NCI-H774 (cell line): ENCODE measurements around the gene IGSF21.
A peak's percentile ranks its signal among the peaks of the same experiment; 100 is the strongest.
"Not testable (repeated sequence)": the region's sequence is repeated elsewhere in the genome, so short reads cannot be mapped to it uniquely, and the experiment has no call there.

ENCODE experiments used
- DNase-seq: peaks from one replicate; lab custom pipeline; 2025; lab: John Stamatoyannopoulos, UW

The IGSF21 gene

DNA sequence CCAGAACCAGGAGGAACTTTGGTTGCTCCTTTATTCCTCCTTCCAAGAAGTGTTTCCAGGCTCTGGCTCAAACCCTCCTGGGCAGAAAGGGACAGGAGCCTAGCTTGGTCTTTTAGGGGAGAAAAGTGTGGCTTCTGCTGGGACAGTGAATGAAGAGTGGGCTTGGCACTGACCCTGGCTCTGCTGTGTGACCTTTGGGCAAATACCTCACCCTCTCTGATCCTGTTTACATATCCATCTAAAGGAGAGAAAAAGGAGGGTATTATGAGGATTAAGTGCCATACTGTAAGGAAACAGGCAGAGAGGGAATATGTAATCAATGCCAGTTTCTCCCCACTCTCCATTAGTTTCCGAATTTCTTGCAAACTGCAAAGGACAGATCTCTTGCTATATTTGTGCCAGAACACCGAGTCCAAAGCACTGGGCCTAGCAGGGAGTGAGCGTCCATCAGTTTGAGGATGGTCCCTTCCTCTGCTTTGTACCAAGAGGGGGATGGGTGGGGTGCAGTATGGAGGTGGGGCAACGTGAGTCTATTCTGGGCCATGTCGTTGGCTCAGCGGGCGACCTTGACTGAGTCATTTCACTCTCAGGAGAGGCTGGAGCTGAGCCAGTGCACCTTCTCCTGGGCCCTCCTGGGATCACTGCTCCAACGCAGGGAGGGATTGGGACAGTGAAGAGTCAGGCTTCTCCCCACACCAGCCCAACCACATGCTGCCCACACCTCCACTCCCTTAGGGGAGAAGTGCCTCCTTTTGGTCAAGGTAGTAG lies 38.4 kb downstream of the IGSF21 start:
- no peak for DNase-seq

DNA sequence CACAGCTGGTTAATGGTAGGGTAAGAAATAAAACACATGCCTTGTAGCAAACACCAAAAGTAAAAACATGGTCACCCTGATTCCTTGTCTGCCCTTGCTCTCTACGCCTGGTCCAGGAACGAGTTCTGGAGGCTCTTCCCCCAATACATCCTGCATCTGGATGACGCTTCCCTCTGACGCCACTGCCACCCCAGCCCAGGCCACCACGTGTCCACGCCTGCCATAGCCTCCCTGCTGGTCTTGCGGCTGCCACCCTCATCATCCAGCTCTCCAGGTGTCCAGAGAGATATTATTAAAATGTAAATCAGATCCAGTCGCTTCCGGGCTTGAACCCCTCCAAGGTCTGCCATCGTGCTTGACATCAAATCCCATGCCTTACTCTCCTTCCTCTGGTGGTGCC lies 39.3 kb downstream of the IGSF21 start:
- DNase-seq: no peak

DNA sequence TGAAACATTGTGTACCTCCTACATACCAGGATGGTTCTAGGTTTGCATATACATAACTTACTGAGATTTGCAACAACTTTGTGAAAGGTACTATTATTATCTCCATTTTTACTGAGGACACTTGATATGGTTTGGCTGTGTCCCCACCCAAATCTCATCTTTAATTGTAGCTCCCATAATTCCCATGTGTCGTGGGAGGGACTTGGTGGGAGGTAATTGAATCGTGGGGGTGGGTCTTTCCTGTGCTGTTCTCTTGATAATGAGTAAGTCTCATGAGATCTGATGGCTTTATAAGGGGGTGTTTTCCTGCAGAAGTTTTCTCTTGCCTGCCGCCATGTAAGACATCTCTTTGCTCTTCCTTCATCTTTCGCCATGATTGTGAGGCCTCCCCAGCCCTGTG lies 40.1 kb downstream of the IGSF21 start:
- DNase-seq: no peak

DNA sequence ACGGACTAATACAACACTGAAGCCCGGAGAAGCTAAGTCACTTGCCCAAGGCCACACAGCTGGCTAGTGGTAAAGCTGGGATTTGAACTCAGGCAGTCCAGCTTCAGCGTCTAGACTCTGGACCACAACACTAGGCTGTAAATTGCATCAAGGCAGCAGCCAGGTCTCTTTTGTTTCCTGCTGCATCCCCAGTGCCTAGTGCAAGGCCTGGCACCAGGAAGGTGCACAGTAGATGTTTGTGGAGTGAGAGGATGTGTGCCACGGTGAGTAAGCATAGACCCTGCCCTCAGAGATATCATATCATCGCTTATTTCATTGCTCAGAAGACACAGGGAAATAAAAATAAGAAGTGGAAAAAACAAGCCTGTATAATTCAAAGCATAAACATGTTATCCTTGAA lies 40.9 kb downstream of the IGSF21 start:
- DNase-seq: no peak

DNA sequence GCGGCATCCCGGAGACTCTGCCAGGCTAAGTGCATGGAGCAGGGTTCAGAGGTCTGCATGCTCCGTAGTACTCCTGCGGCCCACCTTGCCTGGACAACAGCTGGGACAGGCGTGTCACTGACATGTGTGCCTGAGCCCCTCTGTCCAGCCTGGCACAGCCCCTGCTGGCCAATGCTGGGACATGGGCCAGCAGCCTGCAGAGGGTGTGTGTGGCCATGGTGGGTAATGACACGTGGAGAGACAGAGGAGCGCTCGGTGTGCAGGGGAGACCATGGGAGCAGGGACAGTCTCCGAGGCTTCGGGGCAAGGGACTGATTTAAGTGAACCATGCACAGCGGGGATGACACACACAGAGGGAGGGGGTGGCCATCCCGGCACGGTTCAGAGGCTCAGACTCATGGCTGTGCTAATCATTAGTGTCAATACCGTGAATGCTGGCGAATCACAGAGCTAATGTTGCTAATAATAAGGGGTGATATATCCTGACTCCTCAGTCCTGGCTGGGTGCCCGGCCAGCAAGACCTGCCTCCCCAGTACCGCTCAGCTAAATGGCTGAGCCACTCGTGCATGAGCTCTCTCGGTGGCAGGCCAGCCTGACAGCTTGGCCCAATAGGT lies 41.5 kb downstream of the IGSF21 start:
- no peak for DNase-seq

DNA sequence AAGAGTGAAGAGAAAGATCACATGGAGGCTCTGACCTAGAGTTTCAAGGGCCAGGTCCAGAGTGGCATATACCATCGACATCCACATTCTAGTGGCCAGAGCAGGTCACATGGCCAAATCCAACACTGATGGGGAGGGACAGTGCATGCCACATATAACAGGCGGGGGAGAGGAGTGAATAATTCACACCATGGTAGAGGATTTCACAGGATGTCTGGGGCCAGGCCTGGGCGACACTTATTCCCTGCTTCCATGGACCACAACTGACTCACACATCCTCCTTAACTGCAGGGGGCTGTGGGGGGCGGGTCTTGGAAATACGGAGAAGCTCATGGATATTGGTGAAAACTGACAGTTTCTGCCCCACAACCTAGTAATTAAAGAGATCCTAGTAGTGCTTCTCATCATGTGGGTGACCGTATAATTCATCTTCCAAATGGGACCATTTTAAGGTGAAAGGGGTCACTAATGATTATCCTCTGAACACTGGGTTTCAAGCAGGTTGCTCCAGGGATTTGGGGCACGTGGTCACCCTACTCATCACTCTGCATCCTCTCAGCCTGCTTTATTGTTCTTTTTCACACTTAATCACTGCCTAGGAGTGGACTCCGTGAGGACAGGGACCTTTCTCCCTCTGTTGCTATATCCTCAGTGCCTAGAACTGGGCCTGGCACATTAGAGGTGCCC lies 44.0 kb downstream of the IGSF21 start:
- DNase-seq: no peak

DNA sequence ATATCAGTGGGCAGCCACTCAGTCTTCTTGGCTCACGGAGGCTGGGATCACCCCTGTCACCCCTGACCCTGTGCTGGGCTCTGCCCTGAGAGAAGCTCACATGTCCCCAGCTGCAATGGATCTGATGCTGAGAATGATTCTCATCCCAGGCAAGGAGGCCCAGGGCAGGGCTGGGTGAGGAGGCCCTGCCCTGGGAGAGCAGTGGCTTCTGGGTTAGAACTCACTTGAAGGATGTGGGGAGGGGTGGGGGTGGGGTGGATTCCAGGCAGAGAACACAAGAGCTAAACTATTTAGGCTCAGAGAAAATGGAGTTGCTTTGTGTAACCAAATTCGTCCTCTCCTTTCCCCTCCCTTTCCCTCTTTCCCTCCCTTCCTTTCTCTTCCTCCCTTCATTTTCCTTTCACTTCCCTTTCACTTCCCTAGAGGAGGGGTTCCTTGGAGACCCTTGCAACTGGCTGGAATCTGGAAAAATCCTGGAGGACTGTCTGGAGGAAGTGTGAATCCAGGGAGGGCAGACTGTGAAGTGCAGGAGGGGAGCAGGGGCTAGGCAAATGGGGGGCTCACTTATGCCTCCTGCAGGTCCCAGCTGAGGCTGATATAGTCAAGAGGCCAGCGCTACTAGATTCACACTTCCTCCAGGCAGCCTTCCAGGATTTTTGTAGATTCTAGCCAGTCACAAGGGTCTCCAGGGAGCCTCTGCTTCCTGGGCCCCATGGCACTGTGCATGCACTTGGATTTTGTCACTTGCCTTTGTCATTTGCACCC lies 47.0 kb downstream of the IGSF21 start:
- no peak for DNase-seq

DNA sequence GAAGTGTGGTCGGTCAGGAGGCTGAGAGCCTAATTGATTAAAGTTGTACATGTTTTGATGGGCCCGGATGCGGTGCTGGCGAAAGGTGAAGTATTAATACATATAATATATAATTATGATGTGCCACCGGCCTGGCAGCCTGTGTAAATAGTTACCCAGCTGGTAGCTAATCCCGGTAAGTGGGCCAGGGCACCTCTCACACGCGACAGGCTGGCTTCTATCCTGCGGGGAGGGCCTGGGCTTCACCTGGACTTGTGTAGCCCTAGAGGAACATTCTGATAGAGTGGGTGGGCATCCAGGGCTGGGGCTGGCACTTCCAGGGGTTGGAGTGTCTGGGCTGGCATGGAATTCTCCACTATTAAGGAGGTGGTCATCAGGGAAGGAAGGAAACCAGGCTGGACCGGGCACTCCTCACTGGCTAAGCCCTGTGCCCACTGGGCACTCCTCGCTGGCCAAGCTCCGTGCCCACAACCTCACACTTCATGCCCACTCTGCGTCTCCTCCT lies 48.3 kb downstream of the IGSF21 start:
- peak; percentile 4 for DNase-seq

DNA sequence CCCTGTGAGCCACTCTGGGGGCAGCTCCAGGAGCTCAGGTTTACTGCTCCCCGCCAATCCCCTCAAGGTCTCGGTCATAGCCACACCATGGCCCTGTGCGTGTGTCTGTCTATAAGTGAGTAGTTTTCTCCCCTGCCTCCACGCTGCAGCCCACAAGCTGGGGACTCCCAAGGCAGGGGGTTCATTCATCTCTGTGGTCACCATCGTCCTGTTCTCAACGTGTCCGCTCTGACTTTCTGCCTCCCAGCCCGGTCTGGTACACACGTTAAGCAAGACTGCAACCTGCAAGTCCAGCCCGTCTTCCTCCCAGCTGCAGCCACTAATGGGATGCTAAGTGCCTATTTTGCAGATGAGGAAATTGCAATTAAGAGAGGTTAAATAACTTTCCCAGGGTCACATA lies 49.8 kb downstream of the IGSF21 start:
- no peak for DNase-seq

DNA sequence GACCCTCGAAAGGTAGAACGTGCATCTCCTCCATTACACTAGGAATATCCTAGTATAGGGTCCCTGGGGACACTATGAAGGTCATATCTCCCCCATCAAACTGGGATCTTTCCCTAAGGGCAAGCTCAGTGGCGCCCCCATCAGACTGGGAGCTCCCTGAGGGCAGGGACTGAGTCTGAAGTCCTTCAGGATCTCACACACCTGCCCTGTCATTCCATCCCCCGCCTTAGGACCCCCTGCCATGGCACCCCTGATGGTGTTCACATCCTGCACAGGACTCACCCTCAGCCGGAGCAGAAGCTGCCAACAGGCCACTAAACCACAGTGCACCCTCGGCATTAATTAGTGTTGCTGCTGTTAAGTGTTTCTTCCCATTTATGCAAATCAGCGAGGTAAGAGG lies 50.4 kb downstream of the IGSF21 start:
- no peak for DNase-seq

DNA sequence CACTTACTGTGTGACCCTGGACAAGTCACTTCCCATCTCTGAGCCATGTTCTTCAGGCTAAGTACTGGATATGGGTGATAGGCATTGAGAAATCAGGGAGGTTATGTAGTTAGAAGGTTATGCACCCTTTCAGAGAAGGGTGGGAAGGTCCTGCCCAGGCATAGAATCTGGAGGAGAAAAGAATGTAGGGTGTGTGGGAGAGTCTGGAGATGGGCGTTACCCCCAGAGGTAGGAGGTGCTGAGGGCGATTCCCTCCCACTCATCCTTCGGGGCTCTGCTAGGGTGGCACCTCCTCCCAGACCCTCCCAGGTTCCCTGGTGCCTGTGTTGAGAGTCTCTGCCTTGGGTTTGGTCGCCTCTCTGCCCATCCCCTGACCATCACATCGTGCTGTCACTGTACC lies 51.1 kb downstream of the IGSF21 start:
- DNase-seq: no peak

DNA sequence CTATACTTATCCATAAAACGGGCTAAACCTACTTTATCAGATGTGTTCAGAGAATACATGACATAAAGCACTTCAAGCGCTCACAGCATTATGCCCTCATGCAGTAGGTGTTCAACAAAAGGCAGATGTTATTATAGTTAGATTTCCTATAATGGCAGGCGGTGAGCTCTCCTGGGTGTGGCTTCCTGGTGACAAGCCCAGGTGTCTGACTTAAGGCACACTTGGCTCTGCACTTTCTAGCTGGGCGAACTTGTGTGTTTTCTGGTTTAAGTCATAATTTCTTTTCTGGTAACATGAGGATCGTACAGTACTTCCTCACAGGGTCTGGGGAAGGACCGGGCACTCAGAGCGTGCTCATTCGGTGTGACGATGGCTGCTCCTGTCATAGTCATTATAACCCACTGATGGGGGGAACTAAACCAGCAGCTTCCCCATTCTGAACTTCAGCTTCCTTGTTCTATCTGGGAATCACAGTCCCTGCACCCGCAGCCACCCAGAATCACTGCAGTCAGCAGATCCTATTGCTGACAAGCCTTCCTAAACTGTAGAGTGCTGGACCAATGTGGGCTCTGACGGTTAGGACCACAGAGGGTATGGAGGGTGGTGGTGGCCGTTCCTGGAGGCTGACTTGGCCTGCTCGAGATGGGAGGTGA lies 52.8 kb downstream of the IGSF21 start:
- DNase-seq: no peak

DNA sequence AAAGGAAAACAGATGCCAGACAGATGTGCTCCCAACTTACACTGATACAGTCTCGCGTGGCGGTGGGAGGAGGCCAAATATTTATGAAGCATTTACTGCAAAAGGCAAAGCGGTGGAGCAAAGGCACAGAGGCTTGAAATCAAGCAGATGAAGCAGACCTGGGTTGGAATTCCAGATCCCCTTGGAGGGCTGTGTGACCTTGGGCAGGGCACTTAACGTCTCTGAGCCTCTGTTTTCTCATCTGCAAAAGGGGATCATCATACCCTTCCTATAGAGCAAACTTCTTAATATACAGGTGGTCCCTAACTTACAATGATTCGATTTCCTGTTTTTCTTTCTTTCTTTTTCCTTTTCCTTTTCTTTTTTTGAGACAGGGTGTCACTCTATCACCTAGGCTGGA lies 54.1 kb downstream of the IGSF21 start:
- no peak for DNase-seq

DNA sequence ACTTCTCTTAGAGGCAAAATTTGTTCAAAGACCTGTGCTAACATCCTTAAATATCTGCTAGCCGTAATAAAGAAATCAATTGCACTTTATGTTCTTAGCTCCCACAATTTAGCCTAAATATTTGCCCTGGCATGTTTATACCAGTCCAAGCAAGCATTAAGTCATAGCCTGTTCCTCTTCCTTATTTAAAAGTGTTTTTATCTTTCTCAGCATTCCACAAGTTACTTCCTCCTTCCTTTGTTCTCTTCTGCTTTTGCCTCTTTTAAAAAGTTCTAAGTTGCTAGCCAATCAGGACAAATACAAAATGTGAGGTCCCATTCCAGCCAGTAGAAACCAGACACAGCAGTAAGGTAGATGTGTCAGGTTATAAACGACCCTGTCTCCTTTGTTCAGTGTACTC lies 58.0 kb downstream of the IGSF21 start:
- DNase-seq: not testable (repeated sequence)

DNA sequence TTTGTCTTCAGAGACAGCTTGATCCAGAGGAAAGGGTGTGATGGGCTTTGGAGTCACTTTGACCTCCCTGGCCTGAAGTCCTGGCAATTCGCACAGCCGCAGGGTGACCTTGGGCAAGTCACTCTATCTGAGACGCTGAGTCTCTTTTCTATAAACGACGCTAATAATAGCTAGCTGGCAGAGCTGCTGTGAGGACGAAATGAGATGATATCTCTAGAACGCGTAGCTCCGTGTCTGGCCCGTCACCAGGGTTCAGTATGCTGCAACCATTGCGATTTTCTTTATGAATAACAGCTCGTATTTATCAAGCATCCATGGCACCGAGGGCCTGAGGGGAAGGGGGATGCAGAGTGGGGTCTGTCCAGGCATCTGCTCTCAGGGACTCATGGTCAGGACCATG lies 58.7 kb downstream of the IGSF21 start:
- no peak for DNase-seq

DNA sequence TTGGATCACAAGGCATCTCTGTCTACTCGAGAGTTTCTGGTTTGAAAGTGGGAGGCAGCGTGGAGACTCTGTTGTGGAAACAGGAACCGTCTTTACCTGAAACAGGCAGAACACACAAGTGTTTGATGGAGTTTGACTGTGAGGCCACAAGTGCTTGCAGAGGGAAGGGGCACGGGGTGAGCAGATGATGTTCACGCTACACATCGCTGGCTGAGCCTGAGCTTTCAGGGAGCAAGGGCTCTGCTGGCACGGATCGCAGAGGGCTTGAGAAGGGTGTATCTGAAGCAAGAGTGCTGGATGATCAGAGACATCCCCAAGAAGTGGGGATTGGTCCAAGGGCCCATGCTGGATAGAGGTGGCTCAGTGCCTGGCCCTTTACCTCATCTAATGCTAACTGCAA lies 59.3 kb downstream of the IGSF21 start:
- no peak for DNase-seq

DNA sequence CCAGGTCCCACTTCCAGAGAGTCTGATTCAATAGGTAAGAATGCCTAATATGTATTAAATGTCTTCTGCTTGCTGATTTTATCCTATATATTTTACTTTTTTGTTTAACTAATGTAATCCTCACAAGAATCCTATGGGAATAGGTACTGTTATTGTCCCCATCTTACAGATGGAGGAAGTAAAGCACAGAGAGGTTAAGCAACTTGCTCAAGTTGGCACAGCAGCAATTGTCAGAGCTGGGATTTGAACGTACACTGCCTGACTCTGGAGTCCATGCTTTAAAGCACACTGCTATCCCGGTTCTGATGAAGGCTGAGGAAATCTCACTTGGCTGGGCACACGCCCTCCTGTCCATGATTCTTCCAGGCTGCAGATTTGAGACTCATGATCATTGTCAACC lies 62.8 kb downstream of the IGSF21 start:
- no peak for DNase-seq

DNA sequence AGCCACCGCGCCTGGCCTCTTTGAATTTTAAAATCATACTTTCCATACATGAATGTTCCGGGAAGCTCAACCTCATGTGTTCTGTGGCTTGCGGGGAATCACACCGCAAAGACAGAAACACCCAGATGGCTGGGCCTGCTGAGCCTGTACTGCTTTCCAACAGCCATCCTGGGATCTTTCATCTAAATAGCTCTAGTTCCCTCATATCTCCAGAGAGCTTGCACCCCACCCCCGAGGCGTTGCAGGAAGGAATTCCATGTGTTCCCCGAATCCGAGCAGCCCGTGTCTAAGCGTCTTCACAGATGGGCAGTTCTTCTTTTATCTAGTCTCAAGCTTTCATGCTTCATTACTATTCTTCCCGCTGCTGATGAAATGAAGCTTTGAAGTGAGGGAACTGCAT lies 66.4 kb downstream of the IGSF21 start:
- no peak for DNase-seq

DNA sequence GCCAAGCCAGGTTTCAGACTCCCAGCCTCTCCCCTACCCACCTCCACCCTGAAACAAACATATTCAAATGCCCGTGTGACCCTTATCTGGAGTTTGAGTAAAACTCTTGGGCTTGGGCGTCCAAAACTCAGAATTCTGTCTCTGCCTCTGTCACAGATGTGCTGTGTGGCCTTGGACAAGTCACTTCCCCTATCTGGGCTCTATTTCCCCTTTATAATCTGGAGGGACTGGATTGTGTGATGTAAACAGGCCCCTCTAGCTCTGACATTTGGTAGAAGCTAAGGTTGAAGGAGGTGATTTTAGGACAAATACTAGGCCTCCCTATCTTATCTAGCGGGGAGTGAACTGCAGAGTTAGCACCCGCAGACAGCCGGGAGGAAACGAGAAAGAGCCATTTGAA lies 67.5 kb downstream of the IGSF21 start:
- no peak for DNase-seq

DNA sequence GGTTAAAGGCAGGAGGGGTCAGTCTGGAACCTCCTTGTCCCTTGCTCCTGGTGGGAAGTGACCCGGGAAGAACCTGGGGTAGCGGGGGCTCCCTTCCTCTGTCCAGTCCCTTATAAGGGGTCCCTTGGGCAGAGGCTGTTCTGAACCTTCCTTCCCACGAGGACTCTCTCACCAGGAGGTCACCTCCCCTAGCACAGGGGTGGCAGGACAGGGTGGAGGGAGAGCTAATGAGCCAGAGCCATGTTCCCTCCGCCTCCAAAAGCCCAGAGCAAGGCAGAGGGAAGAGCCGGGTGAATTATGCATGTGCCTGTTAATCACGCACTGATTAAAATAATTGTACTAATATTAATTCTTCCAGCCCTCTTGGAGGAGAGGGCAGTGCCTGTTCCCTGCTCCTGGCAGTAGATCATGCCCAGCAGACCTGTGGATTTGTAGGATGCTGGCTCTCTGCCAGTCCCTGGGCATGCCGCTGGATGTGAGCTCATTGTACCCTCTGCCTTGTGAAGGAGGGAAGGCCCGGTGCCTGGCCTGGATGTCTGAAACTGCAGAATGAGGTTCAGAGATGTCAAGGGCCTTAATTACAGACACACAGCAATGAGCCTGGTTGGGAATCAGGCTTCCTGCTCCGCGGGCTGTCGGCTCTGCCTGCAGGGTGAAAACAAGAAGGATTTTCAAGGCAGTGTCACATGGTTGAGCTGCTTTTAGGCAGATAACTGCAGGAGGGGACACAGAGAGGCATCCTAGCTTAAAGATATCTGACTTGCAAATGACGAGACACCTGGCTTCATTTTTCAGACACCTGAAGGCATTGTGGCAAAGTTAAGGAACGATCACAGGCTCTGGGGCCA lies 68.2 kb downstream of the IGSF21 start:
- DNase-seq: no peak

DNA sequence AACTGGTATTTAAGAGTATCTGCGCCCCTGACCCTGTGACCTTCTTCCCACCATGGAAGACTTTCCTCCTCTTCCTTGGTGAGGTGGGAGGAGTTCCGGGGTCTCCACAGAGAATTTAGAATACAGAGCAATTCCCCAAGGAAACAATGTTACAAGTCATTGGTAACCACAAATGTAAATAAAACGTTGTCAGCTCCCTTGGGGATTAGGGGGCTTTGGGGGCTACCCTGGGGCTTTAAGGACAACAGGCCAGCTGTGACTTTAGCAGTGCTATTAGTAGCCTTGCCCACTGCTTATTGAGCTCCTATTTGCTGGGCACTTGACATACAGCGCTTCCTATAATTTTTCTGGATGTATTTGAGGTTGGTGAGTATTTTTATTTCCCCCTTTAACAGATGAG lies 69.0 kb downstream of the IGSF21 start:
- DNase-seq: no peak
